Activated CD4-positive, alpha-beta memory T cell treated with anti-CD3 and anti-CD28 coated beads for 36 hours (primary cell): ENCODE data around the gene SAT2. TPM values are rescaled to one million over a fixed set of nuclear protein-coding genes. Genes with fewer than 3 reads are reported as not detected.

ENCODE experiments used
- CTCF ChIA-PET: fragments of 350-600 bp; sonication (Branson Sonifier 250); formaldehyde crosslinking; loops from one replicate; lab custom pipeline; 2021; ENCODE audit warnings: antibody characterized with exemption, inconsistent platforms; lab: Charles Lee
- POLR2A ChIA-PET: fragments of 350-600 bp; sonication (Branson Sonifier 250); formaldehyde crosslinking; loops from one replicate; lab custom pipeline; 2021; ENCODE audit warnings: antibody characterized with exemption; lab: Charles Lee
- DNase-seq: peaks from one replicate; pipeline ENCODE4 v3.0.0-alpha.2; 2020
- H3K27ac Mint-ChIP-seq: one replicate; pipeline ENCODE4 v1.8.0; 2021; ENCODE audit warnings: mixed read lengths
- H3K27me3 Mint-ChIP-seq: one replicate; pipeline ENCODE4 v1.8.0; 2021; ENCODE audit warnings: mixed read lengths
- H3K36me3 Mint-ChIP-seq: one replicate; pipeline ENCODE4 v1.8.0; 2021; ENCODE audit warnings: mixed read lengths
- H3K4me1 Mint-ChIP-seq: one replicate; pipeline ENCODE4 v1.8.0; 2021; ENCODE audit warnings: low read depth, mixed read lengths
- H3K4me3 Mint-ChIP-seq: one replicate; pipeline ENCODE4 v1.8.0; 2021; ENCODE audit warnings: mild to moderate bottlenecking, mixed read lengths
- H3K9me3 Mint-ChIP-seq: one replicate; pipeline ENCODE4 v1.8.0; 2021; ENCODE audit warnings: mixed read lengths
- intact Hi-C: fragments of 100-400 bp; cut with micrococcal nuclease; formaldehyde crosslinking; loops from one replicate; pipeline ENCODE4 v1.15.1; 2023
- total RNA-seq, 2 experiments: library from RNA; stranded (reverse); gene quantifications; one replicate each; pipeline ENCODE4 v1.2.3, GENCODE V29; 2021

SAT2 gene
- total RNA-seq, 2 experiments from 2014 or later, result 27.4 to 28.2 TPM

- DNase-seq, result peak; percentile 59
- Mint-ChIP-seq H3K27ac (peak overlapping the region; percentile 95), H3K27me3 (no peaks in the 10 kb centered on the region), H3K4me3 (peak overlapping the region; percentile 67), H3K4me1 (peaks cover 86% of the 10 kb centered on the region), H3K36me3 (peaks cover 56% of the 10 kb centered on the region), H3K9me3 (no peaks in the 10 kb centered on the region)
- intact Hi-C loops, result loop anchor here (5.0 kb wide), 1 partner anchor 257 kb away; no protein-coding TSS in a partner anchor
- ChIA-PET CTCF (interaction anchor here (0.6 to 3.1 kb wide), 5 partner anchors 9 to 143 kb away, joined by 3 to 21 read pairs (median 3); partner anchors contain the start of genes SENP3 and SOX15), POLR2A (interaction anchor here (1.0 to 2.8 kb wide), 7 partner anchors 8 to 251 kb away, joined by 3 to 24 read pairs (median 3); partner anchors contain the start of genes ACAP1, FXR2, NEURL4 and SENP3)
Observed at GRCh38 chr17:7579834-7580603, 47.6 kb downstream of the SAT2 start.

GRCh38 chr17:7579001-7579833 is 48.4 kb downstream of the SAT2 start, which contains the start of gene CD68:
Gene CD68, plus strand, starts transcription at chr17:7579638. Its CDS starts 40 bp downstream, at chr17:7579678.
- intact Hi-C loops, result no loop called here
- peak; percentile 88 for DNase-seq
- no peaks in the 10 kb centered on the region for H3K9me3 Mint-ChIP-seq
- H3K4me3 Mint-ChIP-seq, result peak within 1 kb of the TSS; percentile 67
- ChIA-PET CTCF (interaction anchor here (1.0 to 3.1 kb wide), 4 partner anchors 10 to 143 kb away, joined by 3 to 21 read pairs (median 9); partner anchors contain the start of genes SENP3 and SOX15), POLR2A (interaction anchor here (0.7 to 2.8 kb wide), 6 partner anchors 18 to 345 kb away, joined by 3 to 24 read pairs (median 4); partner anchors contain the start of genes ACAP1, DVL2, FXR2 and NEURL4)
- no peaks in the 10 kb centered on the region for H3K27me3 Mint-ChIP-seq
- peak within 1 kb of the TSS; percentile 95 for H3K27ac Mint-ChIP-seq
- peaks cover 62% of the 10 kb centered on the region for H3K36me3 Mint-ChIP-seq
- H3K4me1 Mint-ChIP-seq, result peaks cover 89% of the 10 kb centered on the region

- Mint-ChIP-seq H3K4me1 (peaks cover 87% of the 10 kb centered on the region), H3K4me3 (peak overlapping the region; percentile 32), H3K36me3 (peaks cover 73% of the 10 kb centered on the region), H3K27me3 (peaks cover 2% of the 10 kb centered on the region), H3K27ac (peak overlapping the region; percentile 95), H3K9me3 (no peaks in the 10 kb centered on the region)
- no peak for DNase-seq
- CTCF ChIA-PET, result no interaction called here
- POLR2A ChIA-PET, result interaction anchor here (1.0 to 1.3 kb wide), 2 partner anchors 11 to 109 kb away, joined by 3 to 4 read pairs; no protein-coding TSS in a partner anchor
- intact Hi-C loops, result no loop called here
Observed at GRCh38 chr17:7577327-7578199, 50.1 kb downstream of the SAT2 start.

- ChIA-PET POLR2A (interaction anchor here (0.6 to 5.9 kb wide), 7 partner anchors 8 to 266 kb away, joined by 3 to 61 read pairs (median 5); partner anchors contain the start of genes ACAP1, MPDU1, NEURL4 and TP53), CTCF (interaction anchor here (1.0 to 2.5 kb wide), 3 partner anchors 13 to 111 kb away, joined by 3 to 7 read pairs (median 3); partner anchors contain the start of genes TP53 and WRAP53)
- Mint-ChIP-seq H3K4me1 (peaks cover 80% of the 10 kb centered on the region), H3K4me3 (peak overlapping the region; percentile 12), H3K27ac (peak overlapping the region; percentile 71), H3K36me3 (peaks cover 75% of the 10 kb centered on the region), H3K9me3 (no peaks in the 10 kb centered on the region), H3K27me3 (peaks cover 2% of the 10 kb centered on the region)
- DNase-seq, result no peak
- intact Hi-C loops, result no loop called here
Observed at GRCh38 chr17:7576432-7576937, 51.1 kb downstream of the SAT2 start.

Other genes with a start within 250 kb of the SAT2 start
- 1 to 10 TPM; 3.7 to 4.4 TPM for gene TNK1, start 246.7 kb downstream of the SAT2 start, total RNA-seq
- 10 to 100 TPM; 78.2 to 87.0 TPM for gene PLSCR3, start 233.3 kb downstream of the SAT2 start, total RNA-seq
- gene TMEM256, start 223.7 kb downstream of the SAT2 start, total RNA-seq, result 10 to 100 TPM; 87.0 to 88.5 TPM
- 1 to 10 TPM; 9.0 to 9.9 TPM for gene NLGN2, start 220.0 kb downstream of the SAT2 start, total RNA-seq
- gene SPEM1, start 207.5 kb downstream of the SAT2 start, total RNA-seq, result not detected
- not detected for gene SPEM2, start 202.2 kb downstream of the SAT2 start, total RNA-seq
- gene SPEM3, start 199.0 kb downstream of the SAT2 start, total RNA-seq, result not detected
- 10 to 100 TPM; 11.4 to 11.6 TPM for gene TMEM102, start 192.4 kb downstream of the SAT2 start, total RNA-seq
- gene FGF11, start 188.3 kb downstream of the SAT2 start, total RNA-seq, result 1 to 10 TPM; 1.0 to 2.1 TPM
- gene CHRNB1, start 182.8 kb downstream of the SAT2 start, total RNA-seq, result 1 to 10 TPM; 7.7 to 8.5 TPM
- 10 to 100 TPM; 16.5 to 16.7 TPM for gene ZBTB4, start 148.2 kb downstream of the SAT2 start, total RNA-seq
- not detected for gene SLC35G6, start 146.4 kb downstream of the SAT2 start, total RNA-seq
- 100 to 1,000 TPM; 180 to 187 TPM for gene POLR2A, start 143.5 kb downstream of the SAT2 start, total RNA-seq
- gene TNFSF12, start 78.8 kb downstream of the SAT2 start, total RNA-seq, result 10 to 100 TPM; 19.7 to 22.4 TPM
- under 1 TPM; 0.71 to 0.94 TPM for gene TNFSF13, start 69.1 kb downstream of the SAT2 start, total RNA-seq
- 10 to 100 TPM; 50.8 to 53.2 TPM for gene SENP3, start 65.9 kb downstream of the SAT2 start, total RNA-seq
- 10 to 100 TPM; 31.5 to 34.1 TPM for gene CD68, start 48.2 kb downstream of the SAT2 start, total RNA-seq
- gene MPDU1, start 44.0 kb downstream of the SAT2 start, total RNA-seq, result 10 to 100 TPM; 52.6 to 52.9 TPM
- gene SOX15, start 37.7 kb downstream of the SAT2 start, total RNA-seq, result under 1 TPM in 1 of 2 experiments, not detected in 1; 0.29 TPM
- gene FXR2, start 12.9 kb downstream of the SAT2 start, total RNA-seq, result 10 to 100 TPM; 37.5 to 40.1 TPM
- gene SHBG, start 2.3 kb upstream of the SAT2 start, total RNA-seq, result not detected
- under 1 TPM; 0.12 to 0.26 TPM for gene ATP1B2, start 23.1 kb upstream of the SAT2 start, total RNA-seq
- 100 to 1,000 TPM; 123 to 129 TPM for gene TP53, start 59.7 kb upstream of the SAT2 start, total RNA-seq
- 10 to 100 TPM; 20.2 to 23.3 TPM for gene WRAP53, start 60.7 kb upstream of the SAT2 start, total RNA-seq
- gene EFNB3, start 77.4 kb upstream of the SAT2 start, total RNA-seq, result not detected
- gene DNAH2, start 89.9 kb upstream of the SAT2 start, total RNA-seq, result not detected
- gene KDM6B, start 206.4 kb upstream of the SAT2 start, total RNA-seq, result 10 to 100 TPM; 44.1 to 49.6 TPM
- gene TMEM88, start 227.2 kb upstream of the SAT2 start, total RNA-seq, result 1 to 10 TPM; 2.2 to 2.4 TPM
- gene NAA38, start 229.7 kb upstream of the SAT2 start, total RNA-seq, result 10 to 100 TPM; 68.2 to 74.7 TPM
- gene CYB5D1, start 230.2 kb upstream of the SAT2 start, total RNA-seq, result 1 to 10 TPM; 6.0 to 6.9 TPM